GM19240 (cell line): ENCODE data around the gene PLCL2.

Experiments
- DNase-seq: peaks from one replicate; pipeline ENCODE4 v3.0.0; 2011; ENCODE audit warnings: low spot score; ENCODE audit not compliant: insufficient read length

The PLCL2 gene

GRCh38 chr3:16865335-16865734 is 19.4 kb upstream of the PLCL2 start:
- no peak for DNase-seq

- no peak for DNase-seq
Observed at GRCh38 chr3:16866571-16866970, 18.2 kb upstream of the PLCL2 start.

- no peak for DNase-seq
Observed at GRCh38 chr3:16868513-16868912, 16.2 kb upstream of the PLCL2 start.

- DNase-seq, result no peak
Observed at GRCh38 chr3:16869261-16870005, 15.3 kb upstream of the PLCL2 start.

- DNase-seq, result no peak
Observed at GRCh38 chr3:16871915-16872842, 12.6 kb upstream of the PLCL2 start.

- DNase-seq, result no peak
Observed at GRCh38 chr3:16873872-16874271, 10.9 kb upstream of the PLCL2 start.

GRCh38 chr3:16875876-16876550 is 8.7 kb upstream of the PLCL2 start:
- DNase-seq, result no peak

GRCh38 chr3:16877505-16877904 is 7.2 kb upstream of the PLCL2 start:
- no peak for DNase-seq

GRCh38 chr3:16877911-16878310 is 6.8 kb upstream of the PLCL2 start:
- DNase-seq, result no peak

- no peak for DNase-seq
Observed at GRCh38 chr3:16881896-16882630, 2.7 kb upstream of the PLCL2 start.

GRCh38 chr3:16883057-16883722 is 1.6 kb upstream of the PLCL2 start:
- no peak for DNase-seq

- no peak for DNase-seq
Observed at GRCh38 chr3:16883723-16884083, 1.1 kb upstream of the PLCL2 start.

- peak; percentile 44 for DNase-seq
Observed at GRCh38 chr3:16884084-16884747, 539 bp upstream of the PLCL2 start.

GRCh38 chr3:16885593-16886302 is 993 bp downstream of the PLCL2 start:
- DNase-seq, result no peak

GRCh38 chr3:16886303-16886683 is 1.5 kb downstream of the PLCL2 start:
- DNase-seq, result no peak

- no peak for DNase-seq
Observed at GRCh38 chr3:16887130-16887529, 2.4 kb downstream of the PLCL2 start.

GRCh38 chr3:16888356-16888755 is 3.6 kb downstream of the PLCL2 start:
- DNase-seq, result no peak

- DNase-seq, result no peak
Observed at GRCh38 chr3:16888785-16889607, 4.2 kb downstream of the PLCL2 start.
